H54 (cell line): ENCODE data around the gene HNF4A.

Source experiments
- DNase-seq: peaks from one replicate; pipeline ENCODE4 v3.0.0; 2011; ENCODE audit warnings: low spot score, mixed read lengths; ENCODE audit not compliant: insufficient read length
- FAIRE-seq: peaks from 3 replicates; lab custom pipeline; 2011; peaks lifted over from hg19 to GRCh38; lab: Jason Lieb, UNC
- POLR2A ChIP-seq: IDR thresholded peaks from 2 replicates; pipeline ENCODE4 v1.6.1; 2011; ENCODE audit warnings: low read depth, mild to moderate bottlenecking, low read length

The HNF4A gene

DNA sequence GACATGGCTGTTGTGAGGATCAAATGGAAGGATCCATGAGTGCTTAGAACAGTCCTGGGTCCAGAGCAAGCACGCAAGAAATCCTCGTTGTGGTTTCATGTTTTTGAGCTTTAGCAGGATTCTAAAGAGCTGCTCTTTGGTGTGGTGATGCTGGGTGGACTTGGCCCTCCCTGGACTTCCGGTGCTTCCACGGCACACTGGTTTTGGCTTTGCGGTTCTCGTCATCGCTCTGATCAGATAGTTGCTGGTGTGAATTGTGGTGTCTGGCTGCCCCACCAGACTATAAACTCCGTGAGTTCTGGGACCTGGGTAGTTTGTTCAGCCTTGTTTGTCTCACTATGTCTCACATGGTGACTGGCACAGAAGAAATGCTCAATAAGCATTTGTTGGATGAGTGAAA is 3.3 kb downstream of the HNF4A start:
- no peak for TF ChIP-seq POLR2A
- DNase-seq (no peak), FAIRE-seq (no peak)

DNA sequence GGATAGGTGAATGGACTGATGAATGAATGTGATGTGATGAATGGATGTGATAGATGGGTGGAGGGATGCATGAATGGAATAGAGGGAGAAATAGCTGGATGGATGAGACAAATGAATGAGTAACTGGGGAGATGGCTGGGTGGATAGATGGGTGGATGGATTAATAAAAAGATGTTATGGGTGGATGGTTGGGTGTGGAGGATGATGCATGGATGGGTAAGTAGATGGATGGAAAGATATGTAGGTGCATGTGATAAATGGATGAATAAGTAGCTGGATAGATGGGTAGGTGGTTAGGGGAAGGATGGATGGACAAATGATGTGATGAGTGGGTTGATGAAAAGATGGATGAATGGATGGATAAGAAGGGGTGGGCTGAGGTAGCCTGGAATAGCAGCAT is 4.7 kb downstream of the HNF4A start:
- TF ChIP-seq POLR2A: no peak
- FAIRE-seq (no peak), DNase-seq (no peak)

DNA sequence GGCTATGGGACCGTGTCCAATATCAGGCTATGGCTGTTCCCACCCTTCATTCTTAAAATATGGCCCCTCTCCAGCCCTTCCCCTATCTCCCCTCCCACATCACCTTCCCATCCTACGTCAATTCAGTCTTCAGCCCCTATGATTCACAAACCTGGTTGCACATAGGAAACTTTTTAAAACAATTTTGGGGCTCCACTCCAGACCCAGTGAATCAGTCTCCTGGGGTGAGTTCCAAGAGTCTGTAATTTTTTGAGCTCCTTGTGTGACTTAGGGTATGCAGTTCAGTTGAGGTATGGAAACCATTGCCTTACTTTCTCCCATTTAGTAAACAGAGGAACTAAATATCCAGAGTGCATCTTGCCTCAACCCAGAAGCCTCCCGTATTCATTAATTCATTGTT is 5.5 kb downstream of the HNF4A start:
- DNase-seq: no peak
- FAIRE-seq: no peak
- TF ChIP-seq POLR2A: no peak

DNA sequence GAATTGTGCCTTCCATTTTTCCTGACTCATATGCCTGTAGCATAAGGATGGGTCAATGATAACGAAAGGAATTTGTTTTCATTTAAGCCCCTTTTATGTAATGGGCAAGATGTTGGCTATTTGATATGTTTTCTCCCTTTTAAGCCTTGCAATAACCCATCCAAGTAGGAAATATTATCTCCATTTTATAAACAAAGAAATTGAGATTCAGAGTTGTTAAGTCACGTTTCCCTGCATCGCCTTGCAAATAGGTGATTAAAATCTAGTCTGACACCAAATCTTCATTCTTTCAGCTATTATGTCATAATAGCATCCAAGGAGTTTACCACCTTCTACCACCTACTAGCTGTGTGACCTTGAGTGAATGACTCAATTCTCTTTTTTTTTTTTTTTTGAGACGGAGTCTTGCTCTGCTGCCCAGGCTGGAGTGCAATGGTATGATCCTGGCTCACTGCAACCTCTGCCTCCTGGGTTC is 7.0 kb downstream of the HNF4A start:
- no peak for FAIRE-seq
- no peak for DNase-seq
- TF ChIP-seq POLR2A: no peak

DNA sequence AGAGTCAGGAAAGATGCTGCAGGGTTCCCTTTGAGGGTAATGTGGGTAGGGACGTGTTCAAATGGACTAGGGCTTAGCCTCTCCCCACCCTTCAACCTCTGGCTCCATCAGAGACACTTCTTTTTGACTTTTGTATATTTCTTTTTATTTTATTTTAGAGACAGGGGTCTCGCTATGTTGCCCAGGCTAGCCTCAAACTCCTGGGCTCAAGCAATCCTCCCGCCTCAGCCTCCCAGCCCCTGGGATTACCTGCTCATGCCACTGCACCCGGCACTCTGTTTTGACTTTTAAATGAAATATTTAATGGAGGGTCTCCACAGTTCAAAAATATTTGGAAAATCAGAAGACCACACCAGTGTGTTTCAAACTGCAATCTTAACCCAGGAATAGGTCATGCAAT is 8.6 kb downstream of the HNF4A start:
- FAIRE-seq (no peak), DNase-seq (no peak)
- no peak for TF ChIP-seq POLR2A

DNA sequence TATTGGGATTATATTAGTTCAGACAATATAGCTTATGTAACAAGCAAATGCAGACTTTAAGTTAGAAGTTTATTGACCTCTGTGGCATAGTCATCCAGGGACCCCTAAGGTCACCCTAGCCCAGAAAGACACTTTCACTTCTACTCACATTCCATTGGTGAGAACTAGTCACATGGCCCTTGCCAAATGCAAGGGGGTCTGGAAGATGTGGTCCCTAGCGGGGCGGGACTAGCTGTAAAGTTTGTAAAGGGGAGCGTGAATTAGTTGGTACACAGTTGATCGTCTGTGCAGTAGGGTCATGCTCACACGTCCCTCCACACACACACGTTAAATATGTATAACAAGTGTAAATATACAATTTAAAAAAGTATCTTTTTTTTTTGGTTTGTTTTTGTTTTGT is 9.3 kb downstream of the HNF4A start:
- DNase-seq (no peak), FAIRE-seq (no peak)
- no peak for TF ChIP-seq POLR2A

DNA sequence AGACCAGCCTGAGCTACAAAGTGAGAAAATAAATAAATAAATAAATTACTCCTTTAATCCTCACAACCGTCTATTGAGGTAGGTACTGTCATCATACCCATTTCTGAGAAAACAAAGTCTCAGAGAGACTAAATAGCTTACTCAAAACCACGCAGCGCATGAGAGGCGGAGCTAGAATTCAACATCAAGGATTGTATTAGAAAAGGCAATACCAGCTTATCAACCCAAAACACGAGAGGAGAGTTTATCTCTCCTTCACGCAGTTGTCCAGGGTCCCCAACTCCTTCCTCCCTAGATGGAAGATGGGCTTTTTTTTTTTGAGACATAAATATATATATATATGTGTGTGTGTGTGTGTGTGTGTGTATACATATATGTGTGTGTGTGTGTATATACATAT is 12.2 kb downstream of the HNF4A start:
- FAIRE-seq (no peak), DNase-seq (no peak)
- TF ChIP-seq POLR2A: no peak

DNA sequence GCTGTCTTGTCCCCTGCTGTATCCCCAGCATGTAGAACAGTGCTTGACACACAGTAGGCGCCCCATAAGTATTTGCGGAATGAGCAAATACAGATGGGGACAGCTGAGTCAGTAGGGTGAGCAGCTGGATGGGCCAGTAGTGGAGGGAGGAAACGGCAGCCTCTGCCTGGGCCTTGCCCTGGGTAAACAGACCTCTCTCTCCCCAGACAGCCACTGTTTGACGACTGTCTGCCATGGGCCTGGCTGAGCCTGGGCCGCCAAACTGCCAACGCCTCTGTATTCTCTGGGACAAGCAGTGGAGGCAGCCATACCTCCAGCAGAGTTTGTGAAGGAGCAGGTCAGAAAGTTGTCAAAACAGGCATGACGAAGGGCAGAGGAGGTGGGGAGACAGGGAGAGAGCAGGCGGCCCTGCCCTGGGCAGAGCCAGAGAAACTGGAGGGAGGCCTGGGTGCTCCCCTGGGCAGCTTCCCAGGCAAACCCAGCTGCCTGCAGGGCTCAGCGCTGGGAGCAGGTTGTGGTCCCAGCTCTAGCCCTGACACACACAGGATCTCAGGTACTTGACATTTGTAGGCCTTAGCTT is 15.2 kb downstream of the HNF4A start:
- TF ChIP-seq POLR2A: no peak
- FAIRE-seq: no peak
- DNase-seq: no peak

DNA sequence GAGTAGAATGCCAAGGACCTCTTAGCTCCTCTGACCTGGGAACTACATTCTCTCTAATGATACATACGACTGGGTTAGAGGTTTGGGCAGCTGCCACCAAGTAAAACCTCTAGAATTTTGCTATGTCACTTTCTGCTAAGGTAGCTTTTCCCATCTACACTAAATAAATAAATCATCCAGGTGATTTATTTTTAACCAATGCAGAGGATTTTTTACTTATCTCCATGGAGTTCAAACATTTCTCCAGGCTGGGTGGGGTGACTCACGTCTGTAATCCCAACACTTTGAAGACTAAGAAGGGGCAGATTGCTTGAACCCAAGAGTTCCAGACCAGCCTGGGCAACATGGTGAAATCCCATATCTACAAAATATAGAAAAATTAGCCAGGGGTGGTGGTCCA is 27.1 kb downstream of the HNF4A start:
- TF ChIP-seq POLR2A: no peak
- FAIRE-seq (no peak), DNase-seq (no peak)

DNA sequence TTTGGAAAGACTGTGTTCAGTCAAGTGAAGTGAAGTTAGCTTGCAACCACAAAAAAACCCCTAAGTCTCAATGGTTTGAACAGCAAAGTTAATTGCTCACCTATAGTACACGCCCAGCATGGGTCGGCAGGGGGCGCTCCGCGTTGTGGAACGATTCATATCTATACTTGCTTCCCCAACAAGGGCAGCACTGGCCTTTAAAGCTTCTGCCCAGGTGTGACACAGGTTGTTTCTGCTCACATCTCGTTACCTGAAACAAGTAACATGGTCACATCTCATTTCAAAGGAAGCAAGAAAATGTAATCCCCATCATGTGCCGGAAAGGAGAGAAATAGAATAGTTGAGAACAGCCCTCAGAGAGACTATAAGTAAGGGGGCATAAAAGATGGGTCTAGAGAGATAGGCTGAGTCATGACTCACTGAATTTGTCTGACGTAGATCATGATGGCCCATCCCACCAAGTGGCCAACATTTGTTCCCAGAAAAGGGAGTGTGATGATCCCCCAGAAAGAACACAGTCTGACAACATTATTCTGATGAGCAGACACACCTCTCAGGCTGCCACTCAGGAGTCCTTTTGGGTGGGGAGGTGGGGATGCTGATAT is 29.0 kb downstream of the HNF4A start:
- FAIRE-seq (no peak), DNase-seq (no peak)

DNA sequence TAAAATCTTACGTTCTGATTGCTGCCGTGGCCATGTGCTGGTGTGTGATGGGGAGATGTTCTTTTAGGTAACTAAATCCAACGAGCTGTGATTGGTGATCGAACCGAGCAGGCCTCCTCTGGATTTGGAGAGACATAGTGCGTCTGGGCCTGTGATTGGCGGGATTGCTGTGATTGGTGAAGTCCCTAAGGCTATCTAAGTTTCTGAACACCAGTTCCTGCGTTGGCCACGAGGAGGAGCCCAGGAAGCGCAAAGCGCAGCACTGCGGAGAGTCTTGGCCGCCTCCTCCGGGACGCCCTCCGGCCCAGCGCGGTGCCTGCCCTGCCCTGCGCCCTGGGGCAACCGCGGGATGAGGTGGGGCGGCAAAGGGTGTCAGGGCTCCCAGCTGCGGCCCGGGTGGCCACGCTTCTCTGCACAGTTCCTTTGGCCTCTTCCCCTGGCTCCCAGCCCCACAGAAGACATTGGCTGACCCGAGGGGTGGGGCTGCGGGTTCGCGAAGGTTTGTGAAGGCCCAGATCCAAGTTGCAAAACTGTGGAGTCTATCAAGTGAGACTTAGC is 33.0 kb downstream of the HNF4A start:
- peak; percentile 68 for DNase-seq
- TF ChIP-seq POLR2A: no peak
- FAIRE-seq: no peak

More for the DNA sequence above, 29.0 kb downstream of the HNF4A start:
- TF ChIP-seq POLR2A: no peak

DNA sequence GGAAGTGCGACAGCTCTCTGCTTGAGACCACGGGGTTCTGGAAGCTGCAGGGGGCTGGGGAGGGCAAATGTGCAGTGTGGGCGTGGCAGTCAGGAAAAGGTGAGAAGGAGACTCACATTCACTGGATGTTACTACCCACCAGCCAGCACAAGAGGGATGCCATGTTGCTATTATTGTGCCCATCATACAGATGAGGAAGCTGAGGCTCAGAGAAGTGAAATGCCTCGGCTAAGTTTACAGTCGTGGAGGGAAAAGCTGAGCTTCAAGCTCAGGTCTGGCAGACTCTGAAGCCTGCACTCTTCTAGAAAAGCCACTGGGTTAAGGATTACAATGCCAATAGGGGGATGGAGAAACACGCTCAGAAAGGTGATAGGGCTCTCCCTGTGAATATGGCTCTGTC is 34.4 kb downstream of the HNF4A start:
- no peak for TF ChIP-seq POLR2A
- DNase-seq (no peak), FAIRE-seq (no peak)

DNA sequence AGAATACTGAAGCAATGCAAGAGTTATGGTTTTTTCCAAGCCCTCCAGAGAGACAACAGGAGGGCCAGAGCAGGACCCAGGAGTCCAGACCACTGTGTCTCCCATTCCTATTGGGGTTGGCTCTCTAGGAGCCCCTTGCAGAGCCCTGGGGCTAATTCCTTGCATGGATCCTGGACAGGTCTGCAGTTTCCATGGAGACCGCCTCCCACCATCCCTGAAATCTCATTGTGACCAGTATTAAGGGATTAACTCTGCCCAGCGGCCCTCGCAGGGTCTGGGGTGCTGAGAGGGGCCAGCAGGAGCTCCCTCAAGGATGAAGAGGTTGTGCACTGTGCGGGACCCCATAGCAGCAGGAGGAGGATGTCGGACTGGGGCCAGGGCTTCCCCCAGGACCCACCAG is 34.8 kb downstream of the HNF4A start:
- DNase-seq: no peak
- no peak for FAIRE-seq
- no peak for TF ChIP-seq POLR2A

DNA sequence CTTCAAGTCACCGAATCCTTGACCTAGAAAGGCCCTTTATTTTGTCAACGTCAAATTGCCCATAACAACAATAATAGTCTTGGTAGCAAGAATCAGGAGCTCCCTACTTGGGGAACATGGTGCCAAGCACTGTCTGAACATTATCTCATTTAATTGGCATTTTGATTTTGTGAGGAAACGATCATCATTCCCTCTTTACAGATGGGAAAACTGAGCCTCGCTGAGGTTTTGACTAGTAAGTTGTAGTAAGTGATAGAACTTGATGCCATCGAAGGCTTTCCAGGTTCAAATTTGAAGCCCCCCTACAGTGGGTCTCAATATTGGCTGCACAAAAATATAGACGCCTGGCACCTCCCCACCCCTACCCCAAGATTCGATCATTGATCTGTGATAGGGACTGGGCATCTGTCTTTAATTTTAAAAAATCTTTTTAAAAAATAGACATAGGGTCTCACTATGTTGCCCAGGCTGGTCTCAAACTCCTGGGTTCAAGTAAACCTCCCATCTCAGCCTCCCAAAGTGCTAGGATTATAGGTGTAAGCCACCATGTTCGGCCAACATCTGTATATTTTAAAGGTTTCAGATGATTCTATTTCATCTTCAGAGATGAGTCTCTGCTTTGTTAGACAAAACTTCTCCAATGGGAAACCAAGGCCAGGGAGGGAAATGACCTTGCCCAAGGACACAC is 36.7 kb downstream of the HNF4A start:
- DNase-seq (no peak), FAIRE-seq (no peak)
- no peak for TF ChIP-seq POLR2A

DNA sequence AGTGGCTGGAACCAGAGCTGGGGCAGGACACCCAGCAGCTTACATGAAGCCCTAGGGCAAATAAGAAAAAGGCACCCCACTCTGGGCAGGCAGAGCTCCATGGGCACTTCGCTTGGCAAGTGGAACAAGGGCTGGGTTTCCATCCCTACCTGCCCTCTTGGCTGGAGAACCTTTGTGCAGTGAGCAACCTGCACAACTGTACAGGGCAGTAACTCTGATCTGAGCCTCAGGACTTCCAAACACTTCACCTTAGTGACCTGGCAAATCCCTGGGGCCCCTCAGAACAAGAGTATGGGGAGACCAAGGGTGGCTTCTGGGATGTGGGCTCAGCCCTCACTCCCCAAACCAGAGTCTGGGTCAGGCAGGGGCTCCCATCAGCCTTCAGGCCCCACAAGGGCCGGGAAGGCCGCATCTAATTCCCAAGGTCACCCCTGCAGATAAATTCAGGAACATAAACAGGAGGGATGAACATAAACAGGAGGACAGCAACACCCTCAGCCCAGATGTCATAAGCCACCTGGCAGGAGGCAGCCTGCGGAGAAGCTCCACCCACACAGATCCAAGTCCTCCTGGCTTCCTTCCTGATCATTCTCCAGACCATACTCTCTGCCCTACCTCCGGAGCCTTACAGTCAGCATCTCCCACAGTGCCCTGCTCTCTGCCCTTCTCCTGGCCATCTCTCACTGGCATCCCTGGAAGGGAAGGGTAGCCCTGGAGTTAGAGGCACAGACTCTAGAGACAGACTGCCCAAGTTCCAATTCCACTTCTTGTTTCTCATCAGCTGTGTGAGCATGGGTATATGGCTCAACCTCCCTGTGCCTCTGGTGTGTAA is 37.5 kb downstream of the HNF4A start:
- DNase-seq: no peak
- FAIRE-seq: no peak
- TF ChIP-seq POLR2A: no peak
